Body of pancreas (tissue), 4 donors: ENCODE measurements around the gene CPNE7.

Experiments
- CTCF ChIP-seq, 7 experiments: fragments of 450-650 bp in 4 of 7; fragments of 200-600 bp in 3 of 7; sonication (generic) in 3 of 7; IDR thresholded peaks; one replicate each; pipeline ENCODE4 v1.5.1; 2016 to 2019; ENCODE audit warnings: antibody characterized with exemption in 7 of 7
- POLR2A ChIP-seq, 3 donors: fragments of 450-650 bp; IDR thresholded peaks; one replicate each; pipeline ENCODE4 v1.6.1; 2016; ENCODE audit warnings: antibody characterized with exemption in 3 of 3, mild to moderate bottlenecking in 2 of 3

GRCh38 chr16:89638455-89638854 lies 62.9 kb downstream of the CPNE7 start:
- TF ChIP-seq CTCF (IDR thresholded peaks at IDR 0.05) (no peak), POLR2A (IDR thresholded peaks at IDR 0.05) (no peak)
